Left lobe of liver (tissue), 2 donors: ENCODE measurements around the gene PTPRT. TPM values are rescaled to one million over a fixed set of nuclear protein-coding genes. Genes with fewer than 3 reads are reported as not detected.
A peak's percentile ranks its signal among the peaks of the same experiment; 100 is the strongest.

Experiments
- ATAC-seq: fragments of 200-7000 bp; cut with Tn5 transposase; one replicate; pipeline ENCODE4 v1.9.1; 2020; ENCODE audit warnings: mild to moderate bottlenecking, moderate library complexity
- DNase-seq: peaks from one replicate; pipeline ENCODE4 v3.0.0-alpha.2; 2020; ENCODE audit warnings: low spot score
- total RNA-seq: library from RNA; stranded (reverse); gene quantifications from one replicate; pipeline ENCODE4 v1.2.1, GENCODE V29; 2021
- donor health status: DM: no; HTN: no; CAD: no; lungs with moderate emphysema.
- donor health status: DM: no; HTN: yes; CAD: no.

PTPRT gene
- total RNA-seq, 1 donor from 2014 or later, result 0.88 TPM

DNA sequence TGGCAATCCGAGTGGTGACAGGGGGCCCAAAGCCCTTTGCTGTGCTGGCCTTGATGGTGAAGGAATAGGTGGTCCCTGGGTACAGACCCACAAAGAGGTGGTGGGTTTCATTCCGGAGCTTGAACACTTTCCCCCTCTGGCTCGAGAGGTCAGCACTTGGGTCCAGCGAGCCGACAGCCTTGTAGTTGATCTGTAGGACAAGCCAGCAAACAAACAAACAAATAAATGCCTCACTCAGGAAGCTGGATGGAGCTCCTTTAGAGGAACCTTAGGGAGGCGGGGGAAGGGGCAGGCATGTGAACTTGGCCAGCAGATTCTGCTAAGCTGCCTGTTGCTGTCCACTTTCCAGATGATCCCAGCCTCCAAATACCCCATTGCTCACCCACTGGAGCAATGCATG is 837.6 kb downstream of the PTPRT start:
- DNase-seq (no peak), ATAC-seq (no peak)

DNA sequence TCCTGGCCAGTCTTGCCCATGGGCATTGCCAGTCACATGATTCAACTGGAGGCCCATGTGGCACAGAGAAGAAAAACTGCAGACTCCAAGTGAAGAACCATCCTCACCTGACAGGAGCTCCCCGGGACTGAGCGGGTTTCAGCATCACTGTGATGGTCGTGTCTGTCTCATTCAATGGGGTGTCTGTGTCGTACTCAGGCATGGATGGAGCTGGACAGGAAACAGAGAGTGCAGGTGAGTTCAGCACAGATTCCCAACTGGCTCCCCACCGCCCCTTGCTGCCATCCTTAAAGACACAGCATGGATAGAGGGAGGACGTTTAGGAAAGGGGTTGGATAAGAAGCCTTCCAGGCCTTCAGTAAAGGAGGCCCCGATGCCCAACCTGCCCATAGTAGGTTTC is 839.2 kb downstream of the PTPRT start:
- no peak for ATAC-seq
- no peak for DNase-seq

DNA sequence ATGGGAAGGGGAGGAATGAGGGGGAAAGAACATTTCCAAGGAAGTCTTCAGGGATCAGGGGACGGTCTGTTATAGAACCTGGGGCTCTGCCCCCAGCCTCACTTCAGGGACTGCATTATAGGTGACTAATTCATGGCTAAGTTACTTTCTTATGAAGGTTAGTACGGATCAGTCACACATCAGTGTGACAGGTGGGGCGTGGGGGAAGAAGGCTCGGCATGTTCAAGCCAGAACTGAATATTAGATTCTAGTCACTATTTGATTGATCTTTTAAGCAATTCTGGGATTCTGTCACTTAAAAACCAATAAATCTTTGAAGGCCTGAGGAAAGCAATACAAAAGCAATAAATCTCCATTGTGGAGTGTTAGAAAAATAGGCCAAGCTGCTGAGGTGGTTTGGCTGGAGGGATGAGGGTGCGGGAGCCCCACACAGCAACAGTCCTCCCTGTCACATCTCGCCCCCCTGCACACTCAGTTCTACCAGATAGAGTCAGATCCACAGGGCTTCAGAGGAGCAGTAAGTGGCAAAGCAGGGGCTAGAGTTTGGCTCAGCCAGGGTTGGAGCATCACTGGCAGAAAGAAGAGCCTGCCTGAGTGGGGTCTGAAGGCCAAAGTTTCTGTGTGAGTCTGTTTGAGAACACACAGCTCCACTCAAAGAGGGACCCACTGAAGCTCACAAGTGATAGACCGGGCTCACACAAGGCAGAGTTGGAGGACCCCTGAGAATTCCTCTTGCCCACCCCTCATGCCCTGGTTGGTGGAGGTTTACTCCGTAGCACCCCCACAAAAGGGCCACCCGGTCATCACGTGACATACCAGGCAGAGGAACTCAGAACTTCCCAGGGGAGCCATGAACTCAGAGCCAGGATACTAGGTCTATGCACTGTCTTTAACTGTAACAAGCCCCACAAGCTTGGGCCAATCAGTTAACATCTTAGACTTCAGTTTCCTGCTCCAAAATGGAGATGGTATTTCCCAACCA is 843.2 kb downstream of the PTPRT start:
- ATAC-seq, result no peak
- no peak for DNase-seq

DNA sequence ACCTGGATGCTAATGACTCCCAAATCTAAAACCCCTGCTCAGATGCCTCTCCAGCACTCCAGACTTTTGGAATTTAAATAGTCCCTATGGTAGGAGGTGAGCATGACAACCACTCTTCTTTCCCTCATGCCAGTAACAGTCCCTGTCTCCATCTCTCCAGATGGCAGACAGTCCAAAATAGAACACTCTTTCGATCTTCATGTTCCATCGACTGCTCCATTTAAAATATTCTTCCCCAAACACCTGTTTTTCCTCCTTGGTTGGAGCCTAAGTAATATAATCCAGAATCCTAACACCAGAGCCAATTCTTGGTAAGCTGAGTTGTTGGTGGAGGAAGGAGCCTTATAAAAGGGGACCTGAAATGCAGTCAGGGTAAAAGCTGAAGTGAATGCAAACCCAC is 848.1 kb downstream of the PTPRT start:
- ATAC-seq (no peak), DNase-seq (no peak)

DNA sequence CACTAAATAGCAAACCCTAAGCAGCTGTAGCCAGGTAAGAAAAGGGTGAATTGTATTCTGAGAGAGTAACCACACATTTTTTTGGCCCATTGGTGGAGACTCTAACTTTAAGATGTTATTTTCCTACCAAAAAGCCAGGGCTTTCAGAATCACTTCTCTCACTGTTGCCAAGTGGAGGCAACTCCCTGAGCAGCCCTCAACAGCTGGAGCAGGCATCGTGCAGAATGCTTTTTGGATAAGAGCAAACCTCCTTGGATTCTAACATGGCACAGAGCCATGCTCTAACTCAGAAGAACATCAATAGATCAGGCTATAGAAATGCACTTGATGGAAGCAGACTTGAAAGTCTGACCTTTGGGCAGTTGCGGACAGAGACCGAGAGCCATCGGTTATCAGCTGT is 849.3 kb downstream of the PTPRT start:
- DNase-seq (no peak), ATAC-seq (no peak)

DNA sequence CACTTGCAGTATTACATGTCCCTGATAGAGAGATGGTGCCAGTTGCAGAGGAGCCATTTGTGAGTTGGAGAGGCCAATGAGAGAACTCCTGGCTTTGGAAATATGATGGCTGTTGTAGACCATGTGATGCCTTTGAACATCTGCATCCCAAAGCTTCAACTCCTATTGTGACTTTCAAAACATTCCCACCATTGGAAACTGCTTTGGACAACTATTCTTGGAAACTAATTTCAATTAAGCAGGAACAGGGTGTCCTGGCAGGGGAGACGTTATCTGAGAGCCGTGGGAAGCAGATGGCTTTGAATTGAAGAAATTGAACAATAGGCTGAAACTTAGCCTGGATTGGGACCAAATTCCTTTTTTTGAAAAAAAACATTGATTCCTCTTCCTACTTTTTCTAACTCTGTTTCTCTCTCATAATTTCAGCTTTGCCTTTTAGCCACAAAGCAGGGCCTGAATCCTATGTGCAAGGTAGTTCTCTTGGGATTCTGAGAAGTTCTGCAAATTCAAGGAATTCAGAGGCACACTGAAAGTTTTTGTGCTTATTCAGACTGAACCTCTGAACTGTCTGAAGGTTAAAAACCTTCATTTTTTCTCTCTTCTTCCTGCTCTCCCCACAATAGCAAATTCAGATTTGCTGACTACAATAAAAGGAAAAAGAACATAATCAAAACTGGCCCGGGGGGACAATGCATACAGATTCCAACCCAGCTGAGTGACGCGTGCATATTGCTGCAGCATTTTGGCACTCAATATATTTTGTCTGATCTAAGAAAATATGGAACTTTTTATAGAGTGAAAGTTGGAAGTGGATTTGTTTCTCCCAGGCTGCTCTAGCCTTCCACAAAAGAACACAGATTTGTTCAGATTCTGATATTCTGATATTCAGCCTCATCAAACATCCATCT is 851.2 kb downstream of the PTPRT start:
- ATAC-seq (peak; percentile 25), DNase-seq (no peak)

DNA sequence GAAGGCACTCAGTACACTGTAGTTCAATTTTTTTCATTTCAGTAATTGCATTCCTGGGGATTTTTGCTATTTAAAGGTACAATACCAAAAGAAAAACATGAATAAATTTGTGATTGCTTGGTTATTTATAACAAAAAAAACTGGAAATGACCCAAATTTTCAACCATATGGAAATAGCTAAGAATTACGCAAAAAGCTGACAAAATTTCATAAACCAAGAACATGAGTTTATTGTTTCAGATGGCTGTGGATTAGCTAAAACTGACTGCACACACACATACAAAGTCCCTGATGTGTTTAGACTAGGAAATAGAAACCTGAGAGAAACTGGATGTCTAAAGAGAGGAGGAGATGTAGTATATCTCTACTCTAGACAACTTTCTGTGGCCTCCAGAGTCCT is 853.1 kb downstream of the PTPRT start:
- no peak for DNase-seq
- ATAC-seq, result no peak

DNA sequence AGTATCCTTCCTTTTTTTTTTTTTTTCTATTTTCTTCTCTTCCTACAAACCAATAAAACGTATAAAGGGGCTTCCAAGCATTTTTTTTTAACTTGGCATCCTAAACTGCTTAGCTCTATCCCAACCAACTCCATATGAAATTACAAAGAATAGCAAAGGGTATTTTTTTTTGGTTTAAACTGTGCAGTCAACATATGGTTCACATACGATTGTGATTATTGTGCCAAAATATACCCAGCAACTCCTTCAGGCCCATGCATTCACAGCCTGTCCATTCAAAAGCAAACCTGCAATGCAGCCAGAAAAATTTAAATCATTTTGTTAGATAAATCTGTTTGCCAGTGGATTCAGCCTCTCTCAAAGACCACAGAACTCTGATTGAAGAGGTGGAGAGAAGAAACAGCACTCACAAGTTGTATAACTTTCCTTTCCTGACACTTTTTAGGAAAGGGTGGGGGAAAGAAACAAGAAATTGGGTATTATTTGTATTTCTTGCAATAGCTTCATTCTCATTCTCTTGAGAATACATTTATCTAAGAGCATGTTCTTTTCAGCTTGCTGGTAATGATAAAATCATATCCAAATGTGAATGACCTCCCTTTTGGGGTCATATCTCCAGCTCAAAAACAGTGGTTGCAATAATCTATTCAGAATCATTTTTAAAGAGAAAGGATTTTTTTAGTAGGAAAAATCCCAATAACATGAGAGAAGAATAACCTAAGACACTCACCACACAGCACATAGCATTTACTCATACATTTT is 870.3 kb downstream of the PTPRT start:
- no peak for ATAC-seq
- DNase-seq, result no peak

DNA sequence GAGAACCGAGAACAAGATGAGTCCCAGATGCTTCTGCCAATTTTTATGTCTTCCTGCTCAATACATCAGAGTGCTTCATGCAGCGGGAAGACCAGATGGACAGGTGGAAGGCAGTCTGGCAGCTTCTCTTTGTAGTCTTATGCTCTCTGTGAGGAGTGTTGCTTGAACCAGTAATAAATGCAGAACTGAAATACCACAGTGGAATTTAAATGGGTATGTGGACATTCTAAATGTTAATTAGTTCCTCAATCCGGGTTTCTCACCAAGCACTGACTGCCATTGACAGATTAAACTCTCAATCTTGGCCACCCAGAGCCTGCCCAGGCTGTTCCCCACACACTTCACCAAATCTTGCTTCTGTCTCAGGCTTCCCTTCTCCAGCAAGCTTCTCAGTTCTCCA is 876.0 kb downstream of the PTPRT start:
- ATAC-seq (no peak), DNase-seq (no peak)

DNA sequence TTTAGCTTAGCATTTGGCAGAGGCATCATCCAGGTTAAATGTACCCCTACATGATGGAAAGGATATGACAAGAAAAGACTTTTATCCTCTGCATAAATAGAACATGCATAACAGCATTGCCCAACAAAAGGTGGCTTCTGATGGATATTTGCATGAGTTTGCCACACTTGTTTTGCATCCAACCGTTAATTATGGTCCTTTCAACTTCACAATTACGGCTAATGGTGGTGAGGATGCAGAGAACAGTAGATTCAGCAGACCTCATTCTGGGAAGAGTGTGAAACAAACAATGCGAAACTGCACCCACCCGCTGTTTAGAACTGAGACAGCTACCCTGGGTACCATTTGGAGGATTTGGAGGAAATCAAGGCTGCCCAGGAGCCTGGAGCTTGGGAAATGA is 880.7 kb downstream of the PTPRT start:
- ATAC-seq, result no peak
- DNase-seq, result no peak

DNA sequence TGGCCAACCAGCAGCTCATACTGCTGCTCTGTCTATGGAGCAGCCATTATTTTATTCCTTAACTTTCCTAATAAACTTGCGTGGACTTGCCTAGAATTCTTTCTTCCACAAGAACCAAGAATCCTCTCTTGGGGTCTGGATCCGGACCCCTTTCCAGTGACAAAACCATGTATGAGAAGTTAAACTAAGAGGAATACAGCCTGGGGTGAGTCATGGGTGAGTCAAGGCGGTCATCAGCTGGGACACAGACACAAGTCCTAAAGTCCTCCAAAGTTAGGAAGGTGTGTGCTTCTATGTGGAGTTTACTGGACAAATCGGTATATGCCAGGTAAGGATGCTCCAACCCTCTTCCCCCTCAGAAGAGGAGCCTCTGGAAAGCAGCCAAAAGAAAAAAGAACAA is 881.5 kb downstream of the PTPRT start:
- no peak for ATAC-seq
- no peak for DNase-seq

DNA sequence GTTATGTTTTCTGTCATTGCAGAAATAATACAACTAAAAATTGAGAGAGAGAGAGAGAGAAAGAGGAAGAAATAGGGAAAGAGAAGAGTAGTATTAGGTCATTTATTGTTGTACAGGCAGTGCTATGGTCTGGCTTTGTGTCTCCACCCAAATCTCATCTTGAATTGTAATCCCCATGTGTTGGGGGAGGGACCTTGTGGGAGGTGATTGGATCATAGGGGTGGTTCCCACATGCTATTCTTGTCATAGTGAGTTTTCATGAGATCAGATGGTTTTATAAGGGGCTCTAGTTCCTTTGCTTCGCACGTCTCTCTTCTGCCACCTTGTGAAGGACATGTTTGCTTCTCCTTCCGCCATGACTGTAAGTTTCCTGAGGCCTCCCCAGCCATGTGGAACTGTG is 894.1 kb downstream of the PTPRT start:
- ATAC-seq, result no peak
- no peak for DNase-seq

DNA sequence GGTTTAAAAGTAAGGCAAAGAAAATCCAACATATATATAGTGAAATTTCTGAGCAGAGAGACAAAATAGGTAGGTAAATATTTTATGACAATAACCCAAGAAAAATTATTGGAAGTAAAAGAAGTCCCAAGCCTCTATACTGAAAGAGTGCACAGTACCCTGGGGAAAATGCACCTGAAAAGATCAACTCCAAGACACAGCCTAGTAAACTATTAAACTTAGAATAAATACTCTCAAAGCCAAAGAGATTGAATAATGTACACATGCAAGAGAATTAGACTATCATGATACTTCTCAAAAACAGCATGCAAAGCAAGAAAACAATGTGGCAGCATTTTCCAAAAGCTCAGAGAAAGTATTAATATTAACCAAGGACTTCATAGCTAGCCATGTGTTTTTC is 894.7 kb downstream of the PTPRT start:
- no peak for DNase-seq
- ATAC-seq, result no peak

DNA sequence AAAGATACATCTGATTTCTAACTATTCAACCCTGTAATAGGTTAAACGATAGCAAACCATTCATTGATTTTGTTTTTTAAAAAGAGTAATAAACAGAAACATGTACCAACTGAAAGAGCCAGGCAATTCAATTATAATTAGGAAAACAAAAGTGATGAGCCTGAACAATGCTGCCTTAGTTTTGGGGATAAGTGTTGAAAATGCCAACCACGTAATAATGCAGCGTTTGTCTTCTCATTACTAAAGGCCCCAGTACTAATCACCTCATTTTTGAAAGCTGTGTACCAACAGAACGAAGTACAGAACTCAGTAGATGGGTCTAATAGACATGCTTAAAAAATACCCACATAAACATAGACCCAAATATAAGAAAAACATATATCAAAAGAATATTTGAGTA is 907.9 kb downstream of the PTPRT start:
- DNase-seq (no peak), ATAC-seq (no peak)

DNA sequence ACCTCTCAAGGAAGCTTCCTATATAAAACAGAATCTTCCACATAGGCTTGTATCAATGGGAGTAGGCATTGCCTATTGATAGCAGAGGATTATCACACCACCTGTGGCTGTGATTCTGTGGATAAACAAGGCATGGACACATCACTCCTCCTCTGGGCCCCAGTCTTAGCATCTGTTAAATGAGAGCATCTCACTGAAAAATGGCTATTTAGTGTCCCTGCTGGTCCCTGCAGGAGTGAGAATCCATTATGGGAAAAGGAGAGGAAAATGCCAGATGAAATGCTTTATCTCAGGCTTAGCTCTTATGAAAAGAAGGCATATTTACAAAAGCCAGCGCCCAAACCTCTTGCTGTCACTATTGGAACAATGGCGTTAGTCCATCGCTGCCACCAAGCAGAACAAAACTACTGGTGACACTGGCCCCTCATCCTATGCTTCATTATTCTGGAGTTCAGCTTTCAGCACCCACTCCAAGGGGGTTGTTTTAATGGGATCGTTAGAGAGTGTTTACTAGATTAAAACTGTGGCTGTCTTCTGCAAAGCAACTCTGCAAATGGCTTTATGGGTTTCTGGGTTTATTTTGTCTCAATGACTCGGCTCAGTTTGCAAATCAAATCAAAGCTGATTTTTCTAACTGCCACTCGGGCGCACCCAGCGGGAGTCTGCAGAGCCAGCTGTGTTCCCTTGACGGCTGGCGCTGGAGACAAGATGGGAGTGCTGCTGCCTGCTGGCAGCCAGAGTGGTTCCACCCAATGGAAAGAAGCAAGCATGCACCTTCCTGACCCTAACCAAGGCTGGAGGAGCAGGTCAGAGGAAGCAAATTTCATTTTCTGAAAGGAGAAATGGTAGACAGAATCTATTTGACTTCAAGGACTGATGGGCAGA is 912.7 kb downstream of the PTPRT start:
- DNase-seq (no peak), ATAC-seq (no peak)

DNA sequence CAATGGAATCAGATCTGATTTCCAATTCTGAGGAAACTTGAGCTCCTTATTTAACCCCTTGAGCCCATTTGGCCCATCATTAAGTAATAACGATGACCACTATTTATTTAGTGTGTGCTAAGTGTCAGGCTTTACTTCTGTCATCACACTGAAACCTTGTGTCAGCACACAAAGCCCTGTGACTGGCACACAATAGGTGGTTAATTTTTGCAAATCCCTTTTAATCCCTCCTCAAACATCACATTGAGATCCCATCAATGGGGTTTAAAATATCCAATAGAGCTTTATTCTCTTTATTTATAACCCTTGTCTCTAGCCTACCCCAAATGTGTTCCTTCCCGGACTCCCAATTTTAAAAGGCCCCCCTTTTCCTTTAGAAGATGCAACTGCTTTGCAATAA is 914.7 kb downstream of the PTPRT start:
- no peak for ATAC-seq
- no peak for DNase-seq

DNA sequence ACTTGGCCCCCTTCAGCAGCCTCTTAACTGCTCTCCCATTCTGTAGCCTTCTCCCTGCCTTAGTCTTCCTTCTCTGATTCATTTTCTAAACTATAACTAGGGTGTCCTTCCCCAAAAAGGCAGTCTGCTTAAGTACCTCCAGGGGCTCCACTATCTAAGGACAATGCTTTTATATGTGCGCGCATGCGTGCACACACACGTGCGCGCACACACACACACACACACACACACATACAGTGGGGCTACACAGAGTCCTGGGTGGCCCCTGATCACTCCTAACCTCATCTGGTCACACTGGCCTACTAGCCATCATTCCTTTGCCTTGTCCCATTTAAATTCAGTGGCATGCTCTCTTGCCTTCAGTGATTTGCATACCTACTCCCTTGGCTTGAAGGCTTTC is 917.2 kb downstream of the PTPRT start:
- DNase-seq, result no peak
- no peak for ATAC-seq

DNA sequence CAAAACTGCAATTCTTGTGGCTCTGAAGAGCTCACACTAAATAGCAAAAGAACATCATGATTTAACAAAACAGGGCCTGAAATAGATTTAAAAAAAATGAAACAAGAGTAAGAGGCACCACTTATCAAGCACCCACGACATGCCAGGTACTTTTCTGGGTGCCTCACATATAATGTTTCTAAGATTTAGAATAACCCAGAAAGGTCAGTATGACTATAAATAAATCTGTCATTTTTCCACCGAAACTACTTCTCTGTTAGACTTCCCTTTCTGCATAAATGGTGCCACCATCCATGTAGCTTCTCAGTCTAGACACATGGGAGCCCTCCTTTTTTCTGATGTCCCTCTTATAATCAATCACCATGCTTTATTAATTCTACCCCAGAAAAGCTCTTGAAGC is 919.2 kb downstream of the PTPRT start:
- no peak for DNase-seq

DNA sequence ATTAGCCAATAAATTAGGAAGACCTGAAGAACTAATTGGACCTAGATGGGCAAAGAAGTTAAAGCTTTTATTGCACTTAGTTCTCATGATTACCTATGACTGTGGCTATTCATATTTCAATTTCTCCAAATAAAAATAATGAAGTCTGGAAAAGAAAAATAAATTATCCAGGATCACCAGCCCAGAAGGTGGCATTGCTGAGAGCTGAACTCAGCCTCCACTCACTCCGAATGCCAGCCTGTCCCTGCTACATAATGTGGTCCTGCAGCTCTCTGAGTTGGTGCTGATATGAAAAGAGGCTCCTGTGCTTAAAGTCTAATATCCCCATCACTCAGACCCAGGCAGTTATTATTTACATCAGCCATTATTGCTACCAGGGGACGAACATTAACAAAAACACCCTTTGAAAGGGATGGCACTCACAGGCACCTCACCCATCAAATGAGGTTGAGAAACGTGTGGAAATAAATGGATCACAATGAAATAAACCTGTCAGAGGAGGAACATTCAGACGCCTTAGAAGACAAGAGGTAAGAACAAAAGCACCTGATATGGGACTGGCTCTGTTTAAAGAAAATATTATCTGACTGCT is 921.8 kb downstream of the PTPRT start:
- ATAC-seq (no peak), DNase-seq (no peak)

More for the DNA sequence above, 919.2 kb downstream of the PTPRT start:
- no peak for ATAC-seq
